CD8-positive, alpha-beta memory T cell (primary cell): ENCODE measurements around the gene ELMOD1. TPM values are rescaled to one million over a fixed set of nuclear protein-coding genes. Genes with fewer than 3 reads are reported as not detected.

ENCODE experiments used
- CTCF ChIA-PET: fragments of 350-600 bp; sonication (Branson Sonifier 250); formaldehyde crosslinking; loops from one replicate; lab custom pipeline; 2021; ENCODE audit warnings: antibody characterized with exemption; lab: Charles Lee
- POLR2A ChIA-PET: fragments of 350-600 bp; sonication (Branson Sonifier 250); formaldehyde crosslinking; loops from one replicate; lab custom pipeline; 2021; ENCODE audit warnings: antibody characterized with exemption; lab: Charles Lee
- DNase-seq, 5 donors: peaks; one replicate each; pipeline versions ENCODE4 v3.0.0 to v3.0.0-alpha.2; 2020 to 2022; ENCODE audit warnings: mixed read lengths in 1 of 5
- H3K27ac ChIP-seq: one replicate; pipeline ENCODE4 v1.7.0; 2013; ENCODE audit warnings: low read depth, mild to moderate bottlenecking, low read length, moderate library complexity
- H3K27me3 ChIP-seq: 2 replicates; pipeline ENCODE4 v1.7.0; 2013; ENCODE audit warnings: low read length, mild to moderate bottlenecking; ENCODE audit not compliant: insufficient read depth, poor library complexity, severe bottlenecking
- H3K36me3 ChIP-seq: 2 replicates; pipeline ENCODE4 v1.7.0; 2013; ENCODE audit warnings: mild to moderate bottlenecking, low read length, moderate library complexity; ENCODE audit not compliant: insufficient read depth
- H3K4me1 ChIP-seq: 2 replicates; pipeline ENCODE4 v1.7.0; 2013; ENCODE audit warnings: mild to moderate bottlenecking, low read length, moderate library complexity; ENCODE audit not compliant: insufficient read depth
- H3K4me3 ChIP-seq: 2 replicates; pipeline ENCODE4 v1.7.0; 2013; ENCODE audit warnings: mild to moderate bottlenecking, low read length
- H3K9me3 ChIP-seq: 2 replicates; pipeline ENCODE4 v1.7.0; 2013; ENCODE audit warnings: mild to moderate bottlenecking, low read length
- H3K27ac Mint-ChIP-seq, 8 donors: one replicate each; pipeline ENCODE4 v1.8.0; 2020 to 2021; ENCODE audit warnings: mixed read lengths in 8 of 8, mild to moderate bottlenecking in 6 of 8, inconsistent platforms in 3 of 8, moderate library complexity in 3 of 8
- H3K27me3 Mint-ChIP-seq, 2 donors: one replicate each; pipeline ENCODE4 v1.8.0; 2020 to 2021; ENCODE audit warnings: mixed read lengths in 2 of 2, mild to moderate bottlenecking in 1 of 2, moderate library complexity in 1 of 2
- H3K36me3 Mint-ChIP-seq, 3 donors: one replicate each; pipeline ENCODE4 v1.8.0; 2020 to 2021; ENCODE audit warnings: mixed read lengths in 3 of 3, inconsistent platforms in 1 of 3, mild to moderate bottlenecking in 1 of 3
- H3K4me1 Mint-ChIP-seq, 3 donors: one replicate each; pipeline ENCODE4 v1.8.0; 2020 to 2021; ENCODE audit warnings: mixed read lengths in 3 of 3, inconsistent platforms in 1 of 3, mild to moderate bottlenecking in 1 of 3
- H3K4me3 Mint-ChIP-seq, 7 donors: one replicate each; pipeline ENCODE4 v1.8.0; 2020 to 2021; ENCODE audit warnings: mixed read lengths in 7 of 7, mild to moderate bottlenecking in 6 of 7, moderate library complexity in 4 of 7, inconsistent platforms in 2 of 7
- H3K9me3 Mint-ChIP-seq, 5 donors: one replicate each; pipeline ENCODE4 v1.8.0; 2020 to 2022; ENCODE audit warnings: mixed read lengths in 5 of 5, mild to moderate bottlenecking in 3 of 5, moderate library complexity in 2 of 5, inconsistent platforms in 1 of 5
- polyA plus RNA-seq: library from polyadenylated mRNA; unstranded; fragments of 300-500 nt; fragmentation: Illumina TruSeq; gene quantifications from one replicate; pipeline ENCODE4 v1.2.3, GENCODE V29; 2021
- total RNA-seq, 2 experiments: library from RNA; stranded (reverse); gene quantifications; one replicate each; pipeline ENCODE4 v1.2.3, GENCODE V29; 2021

The ELMOD1 gene
- total and polyA plus RNA-seq, 3 experiments from 2014 or later = not detected

GRCh38 chr11:107623183-107623582, 32.2 kb downstream of the ELMOD1 start:
- DNase-seq = no peak
- H3K9me3 Mint-ChIP-seq = peaks cover 0 to 2% (median 0%) of the 10 kb centered on the region in 5 donors
- no peak overlapping the region for H3K4me3 Mint-ChIP-seq
- no peak overlapping the region for H3K27ac Mint-ChIP-seq
- no peaks in the 10 kb centered on the region for H3K4me1 Mint-ChIP-seq
- POLR2A ChIA-PET = no interaction called here
- H3K36me3 ChIP-seq = no peaks in the 10 kb centered on the region
- no peaks in the 10 kb centered on the region for H3K4me1 ChIP-seq
- no peaks in the 10 kb centered on the region for H3K9me3 ChIP-seq
- no peaks in the 10 kb centered on the region for H3K36me3 Mint-ChIP-seq
- CTCF ChIA-PET = interaction anchor here (1.1 kb wide), 1 partner anchor 8 kb away, joined by 3 read pairs; no protein-coding TSS in a partner anchor
- H3K27me3 Mint-ChIP-seq = peaks cover 23 to 59% of the 10 kb centered on the region in 2 donors
- H3K4me3 ChIP-seq = no peak overlapping the region
- no peaks in the 10 kb centered on the region for H3K27me3 ChIP-seq
- H3K27ac ChIP-seq = no peak overlapping the region

- Histone ChIP-seq H3K27ac (no peak overlapping the region), H3K36me3 (no peaks in the 10 kb centered on the region), H3K4me3 (no peak overlapping the region), H3K27me3 (no peaks in the 10 kb centered on the region), H3K4me1 (no peaks in the 10 kb centered on the region), H3K9me3 (no peaks in the 10 kb centered on the region)
- no peaks in the 10 kb centered on the region for H3K4me1 Mint-ChIP-seq
- H3K36me3 Mint-ChIP-seq = no peaks in the 10 kb centered on the region
- ChIA-PET POLR2A (no interaction called here), CTCF (no interaction called here)
- no peak overlapping the region for H3K27ac Mint-ChIP-seq
- peaks cover 25 to 62% of the 10 kb centered on the region in 2 donors for H3K27me3 Mint-ChIP-seq
- no peak overlapping the region for H3K4me3 Mint-ChIP-seq
- peaks cover 0 to 2% (median 0%) of the 10 kb centered on the region in 5 donors for H3K9me3 Mint-ChIP-seq
- no peak for DNase-seq
Measured at GRCh38 chr11:107624983-107625684, 34.2 kb downstream of the ELMOD1 start.

GRCh38 chr11:107625685-107625989, 34.7 kb downstream of the ELMOD1 start:
- Histone ChIP-seq H3K27ac (no peak overlapping the region), H3K4me1 (no peaks in the 10 kb centered on the region), H3K9me3 (no peaks in the 10 kb centered on the region), H3K4me3 (no peak overlapping the region), H3K36me3 (no peaks in the 10 kb centered on the region), H3K27me3 (no peaks in the 10 kb centered on the region)
- H3K36me3 Mint-ChIP-seq = no peaks in the 10 kb centered on the region
- no peak overlapping the region for H3K27ac Mint-ChIP-seq
- CTCF ChIA-PET = no interaction called here
- no peaks in the 10 kb centered on the region for H3K4me1 Mint-ChIP-seq
- POLR2A ChIA-PET = no interaction called here
- no peak for DNase-seq
- H3K27me3 Mint-ChIP-seq = peaks cover 25 to 63% of the 10 kb centered on the region in 2 donors
- H3K9me3 Mint-ChIP-seq = peaks cover 0 to 2% (median 0%) of the 10 kb centered on the region in 5 donors
- no peak overlapping the region for H3K4me3 Mint-ChIP-seq

GRCh38 chr11:107631043-107631442, 40.1 kb downstream of the ELMOD1 start:
- no peak overlapping the region for H3K4me3 ChIP-seq
- CTCF ChIA-PET = interaction anchor here (1.1 kb wide), 1 partner anchor 58 kb away, joined by 3 read pairs; no protein-coding TSS in a partner anchor
- Mint-ChIP-seq H3K4me1 (no peaks in the 10 kb centered on the region), H3K9me3 (no peaks in the 10 kb centered on the region), H3K27ac (no peak overlapping the region), H3K36me3 (no peaks in the 10 kb centered on the region), H3K27me3 (peaks cover 7 to 64% of the 10 kb centered on the region in 2 donors), H3K4me3 (no peak overlapping the region)
- no peak overlapping the region for H3K27ac ChIP-seq
- no peaks in the 10 kb centered on the region for H3K27me3 ChIP-seq
- no peaks in the 10 kb centered on the region for H3K36me3 ChIP-seq
- POLR2A ChIA-PET = no interaction called here
- DNase-seq = no peak
- no peaks in the 10 kb centered on the region for H3K9me3 ChIP-seq
- no peaks in the 10 kb centered on the region for H3K4me1 ChIP-seq

- DNase-seq = no peak
- ChIA-PET POLR2A (no interaction called here), CTCF (no interaction called here)
- Histone ChIP-seq H3K9me3 (no peaks in the 10 kb centered on the region), H3K27ac (no peak overlapping the region), H3K4me3 (no peak overlapping the region), H3K4me1 (no peaks in the 10 kb centered on the region), H3K36me3 (no peaks in the 10 kb centered on the region), H3K27me3 (no peaks in the 10 kb centered on the region)
- Mint-ChIP-seq H3K27me3 (peaks cover 4 to 62% of the 10 kb centered on the region in 2 donors), H3K4me3 (no peak overlapping the region), H3K9me3 (no peaks in the 10 kb centered on the region), H3K27ac (no peak overlapping the region), H3K36me3 (no peaks in the 10 kb centered on the region), H3K4me1 (no peaks in the 10 kb centered on the region)
Measured at GRCh38 chr11:107631931-107632330, 41.0 kb downstream of the ELMOD1 start.

- no peaks in the 10 kb centered on the region for H3K27me3 ChIP-seq
- POLR2A ChIA-PET = no interaction called here
- no peaks in the 10 kb centered on the region for H3K4me1 ChIP-seq
- Mint-ChIP-seq H3K27ac (no peak overlapping the region), H3K4me3 (no peak overlapping the region), H3K36me3 (no peaks in the 10 kb centered on the region), H3K4me1 (no peaks in the 10 kb centered on the region), H3K27me3 (peaks cover 2 to 34% of the 10 kb centered on the region in 2 donors), H3K9me3 (no peaks in the 10 kb centered on the region)
- H3K9me3 ChIP-seq = no peaks in the 10 kb centered on the region
- no peak for DNase-seq
- H3K27ac ChIP-seq = no peak overlapping the region
- CTCF ChIA-PET = no interaction called here
- H3K4me3 ChIP-seq = no peak overlapping the region
- H3K36me3 ChIP-seq = no peaks in the 10 kb centered on the region
Measured at GRCh38 chr11:107646783-107647182, 55.8 kb downstream of the ELMOD1 start.

GRCh38 chr11:107648242-107648641, 57.3 kb downstream of the ELMOD1 start:
- CTCF ChIA-PET = no interaction called here
- H3K4me1 Mint-ChIP-seq = no peaks in the 10 kb centered on the region
- no peak overlapping the region for H3K4me3 Mint-ChIP-seq

GRCh38 chr11:107651672-107652071, 60.7 kb downstream of the ELMOD1 start:
- no peaks in the 10 kb centered on the region for H3K27me3 ChIP-seq
- no peaks in the 10 kb centered on the region for H3K36me3 ChIP-seq
- H3K9me3 Mint-ChIP-seq = no peaks in the 10 kb centered on the region
- no peak overlapping the region for H3K4me3 Mint-ChIP-seq
- no peak for DNase-seq
- no peaks in the 10 kb centered on the region for H3K9me3 ChIP-seq
- H3K36me3 Mint-ChIP-seq = no peaks in the 10 kb centered on the region
- CTCF ChIA-PET = interaction anchor here (0.9 kb wide), 1 partner anchor 9 kb away, joined by 3 read pairs; no protein-coding TSS in a partner anchor
- H3K4me3 ChIP-seq = no peak overlapping the region
- POLR2A ChIA-PET = no interaction called here
- no peaks in the 10 kb centered on the region for H3K4me1 ChIP-seq
- peaks cover 2 to 57% of the 10 kb centered on the region in 2 donors for H3K27me3 Mint-ChIP-seq
- H3K27ac Mint-ChIP-seq = no peak overlapping the region
- no peak overlapping the region for H3K27ac ChIP-seq
- H3K4me1 Mint-ChIP-seq = no peaks in the 10 kb centered on the region

More at GRCh38 chr11:107648242-107648641, 57.3 kb downstream of the ELMOD1 start:
- Histone ChIP-seq H3K27ac (no peak overlapping the region), H3K4me1 (no peaks in the 10 kb centered on the region), H3K9me3 (no peaks in the 10 kb centered on the region), H3K27me3 (no peaks in the 10 kb centered on the region), H3K4me3 (no peak overlapping the region), H3K36me3 (no peaks in the 10 kb centered on the region)
- Mint-ChIP-seq H3K27me3 (peaks cover 2 to 40% of the 10 kb centered on the region in 2 donors), H3K27ac (no peak overlapping the region), H3K9me3 (no peaks in the 10 kb centered on the region), H3K36me3 (no peaks in the 10 kb centered on the region)
- DNase-seq = no peak
- POLR2A ChIA-PET = no interaction called here
